AG04449 (cell line): ENCODE measurements around the gene IRGC.
A peak's percentile ranks its signal among the peaks of the same experiment; 100 is the strongest.

ENCODE experiments used
- CTCF ChIA-PET: fragments of 350-600 bp; formaldehyde crosslinking; extraction: SDS; loops from one replicate; lab custom pipeline; 2021; ENCODE audit warnings: antibody characterized with exemption; lab: Yijun Ruan, JAX
- POLR2A ChIA-PET: fragments of 400-600, 350-600 bp; formaldehyde crosslinking; extraction: SDS; loops from one replicate; lab custom pipeline; 2020; ENCODE audit warnings: antibody characterized with exemption, inconsistent platforms; lab: Yijun Ruan, JAX
- DNase-seq: peaks from one replicate; pipeline ENCODE4 v3.0.0-alpha.2; 2010; ENCODE audit warnings: low read depth, low spot score
- H3K4me3 ChIP-seq: 2 replicates; pipeline ENCODE4 v1.5.1; 2011; ENCODE audit warnings: low read depth, mild to moderate bottlenecking, control low read depth, low read length
- CTCF ChIP-seq: IDR thresholded peaks from one replicate; pipeline ENCODE4 v1.5.1; 2011; ENCODE audit warnings: mild to moderate bottlenecking, moderate library complexity, low read length, control low read depth, inconsistent platforms; ENCODE audit not compliant: insufficient read depth; ENCODE audit errors: missing control alignments

Gene IRGC

GRCh38 chr19:43751466-43752220, 35.8 kb downstream of the IRGC start:
- ChIA-PET CTCF (interaction anchor here (0.8 to 16.5 kb wide), 13 partner anchors 9 to 83 kb away, joined by 3 to 203 read pairs (median 4); partner anchors contain the start of gene KCNN4), POLR2A (interaction anchor here (1.5 to 1.8 kb wide), 2 partner anchors 12 to 16 kb away, joined by 5 to 6 read pairs; no protein-coding TSS in a partner anchor)
- no peak overlapping the region for H3K4me3 ChIP-seq
- no peak for DNase-seq
- TF ChIP-seq CTCF = no peak

- CTCF ChIA-PET = interaction anchor here (0.8 to 16.5 kb wide), 11 partner anchors 9 to 84 kb away, joined by 3 to 203 read pairs (median 5); partner anchors contain the start of gene KCNN4
- POLR2A ChIA-PET = interaction anchor here (0.6 to 2.0 kb wide), 9 partner anchors 9 to 84 kb away, joined by 3 to 9 read pairs (median 5); partner anchors contain the start of gene PLAUR
- TF ChIP-seq CTCF = no peak
- no peak overlapping the region for H3K4me3 ChIP-seq
- DNase-seq = no peak
Measured at GRCh38 chr19:43752287-43752875, 36.5 kb downstream of the IRGC start.

- peak overlapping the region; percentile 90 for H3K4me3 ChIP-seq
- ChIA-PET CTCF (interaction anchor here (0.9 to 16.5 kb wide), 6 partner anchors 11 to 86 kb away, joined by 3 to 203 read pairs (median 6); no protein-coding TSS in a partner anchor), POLR2A (interaction anchor here (0.7 to 2.0 kb wide), 11 partner anchors 9 to 221 kb away, joined by 3 to 9 read pairs (median 4); partner anchors contain the start of genes PLAUR and ZNF575)
- DNase-seq = no peak
- TF ChIP-seq CTCF = no peak
Measured at GRCh38 chr19:43754253-43754502, 38.3 kb downstream of the IRGC start.

GRCh38 chr19:43754503-43755255, 38.8 kb downstream of the IRGC start, which contains the start of gene SMG9:
SMG9 (minus strand) TSS chr19:43754962; CDS start chr19:43750741, 4,221 bp downstream.
- no peak for TF ChIP-seq CTCF
- ChIA-PET POLR2A (interaction anchor here (0.6 to 1.9 kb wide), 11 partner anchors 9 to 221 kb away, joined by 3 to 9 read pairs (median 4); partner anchors contain the start of genes PLAUR and ZNF575), CTCF (interaction anchor here (0.9 to 16.5 kb wide), 6 partner anchors 9 to 55 kb away, joined by 3 to 203 read pairs (median 5); no protein-coding TSS in a partner anchor)
- no peak for DNase-seq
- H3K4me3 ChIP-seq = peak within 1 kb of the TSS; percentile 90

GRCh38 chr19:43755256-43755801, 39.5 kb downstream of the IRGC start:
- POLR2A ChIA-PET = interaction anchor here (0.6 to 1.9 kb wide), 11 partner anchors 8 to 222 kb away, joined by 3 to 9 read pairs (median 4); partner anchors contain the start of genes PLAUR and ZNF575
- CTCF ChIA-PET = interaction anchor here (1.1 to 16.5 kb wide), 5 partner anchors 8 to 54 kb away, joined by 3 to 203 read pairs (median 6); no protein-coding TSS in a partner anchor
- DNase-seq = no peak
- TF ChIP-seq CTCF = no peak
- peak overlapping the region; percentile 90 for H3K4me3 ChIP-seq
